ENCODE measurements around the gene C17orf75.
A peak's percentile ranks its signal among the peaks of the same experiment; 100 is the strongest.
"Not testable (repeated sequence)": the region's sequence is repeated elsewhere in the genome, so short reads cannot be mapped to it uniquely, and the experiment has no call there.

C17orf75 gene

DNA sequence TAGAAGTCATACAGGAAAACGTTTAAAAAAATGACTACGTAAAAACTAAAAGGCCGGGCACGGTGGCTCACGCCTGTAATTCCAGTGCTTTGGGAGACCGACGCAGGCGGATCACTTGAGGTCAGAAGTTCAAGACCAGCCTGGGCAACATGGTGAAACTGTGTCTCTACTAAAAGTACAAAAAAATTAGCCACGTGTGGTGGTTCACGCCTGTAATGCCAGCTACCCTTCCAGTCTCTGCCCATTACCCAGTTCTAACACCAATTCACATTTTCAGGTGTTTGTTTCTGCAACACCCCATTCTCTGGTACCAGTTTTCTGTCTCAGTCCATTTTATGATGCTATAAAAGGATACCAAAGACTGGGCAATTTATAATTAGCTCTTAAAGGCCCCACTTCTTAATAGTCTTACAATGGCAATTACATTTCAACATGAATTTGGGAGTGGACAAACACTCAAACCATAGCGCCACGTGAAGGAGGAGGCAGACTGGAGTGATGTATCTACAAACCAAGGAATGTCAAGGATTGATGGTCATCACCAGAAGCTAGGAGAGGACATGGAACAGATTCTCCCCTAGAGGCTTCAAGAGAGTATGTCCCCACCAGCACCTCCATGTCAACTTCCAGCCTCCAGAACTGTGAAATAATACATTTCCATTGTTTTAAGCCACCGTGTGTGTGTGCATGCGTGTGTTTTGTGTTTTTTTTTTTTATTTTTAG lies 791 bp upstream of the C17orf75 start:
- DNase-seq = no peak

DNA sequence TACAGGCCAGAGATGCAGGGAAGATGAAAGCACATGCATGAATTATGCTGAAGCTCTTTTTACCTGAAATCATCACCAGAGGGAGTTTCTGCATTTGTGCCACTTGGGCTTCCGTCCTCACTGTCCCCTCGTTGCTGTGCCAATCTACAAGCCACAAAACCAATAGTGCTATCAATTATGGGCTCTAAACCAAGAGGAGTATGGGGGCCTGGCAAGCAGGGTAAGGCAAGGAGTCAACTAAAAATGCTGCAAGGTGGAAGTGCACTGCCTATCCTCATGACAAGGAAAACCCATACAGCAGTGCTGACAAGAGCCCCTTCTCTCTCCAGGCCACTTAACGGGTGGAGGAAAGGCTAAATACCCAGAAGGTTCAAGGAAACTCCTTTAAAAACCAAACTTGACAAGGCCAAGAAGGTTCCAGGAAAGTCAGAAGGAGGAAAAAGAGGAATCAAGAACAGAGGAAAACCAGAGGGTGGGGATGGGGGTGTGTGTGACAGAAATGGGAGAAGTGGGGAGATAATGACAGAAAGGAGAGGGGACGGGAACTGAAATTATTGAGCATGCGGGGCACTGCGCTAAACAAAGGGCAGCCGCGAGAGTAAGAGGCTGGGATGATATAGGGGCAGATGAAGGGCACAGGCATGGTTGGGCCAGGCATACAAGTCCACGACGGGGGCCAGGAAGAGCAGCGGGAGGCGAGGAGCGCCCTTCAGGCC lies 674 bp downstream of the C17orf75 start:
- no peak for DNase-seq

DNA sequence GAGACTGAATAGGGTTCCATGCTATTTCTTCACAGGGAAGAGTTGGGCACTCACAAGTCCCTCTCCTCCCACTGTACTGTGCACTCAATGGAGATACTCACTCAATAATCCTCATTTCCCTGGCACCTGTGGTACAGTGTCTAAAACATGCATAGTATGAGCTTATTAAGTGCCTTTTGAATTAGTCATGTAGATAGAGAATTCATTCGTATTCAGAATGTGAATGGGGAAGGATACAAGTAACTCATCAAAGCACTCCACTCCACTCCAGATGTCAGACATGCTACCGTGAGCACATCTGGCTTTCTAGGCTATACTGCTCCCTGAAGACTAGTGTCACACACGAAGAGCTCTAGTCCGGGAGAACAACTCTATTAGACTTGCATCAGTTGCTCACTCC lies 6.3 kb downstream of the C17orf75 start:
- DNase-seq = no peak

DNA sequence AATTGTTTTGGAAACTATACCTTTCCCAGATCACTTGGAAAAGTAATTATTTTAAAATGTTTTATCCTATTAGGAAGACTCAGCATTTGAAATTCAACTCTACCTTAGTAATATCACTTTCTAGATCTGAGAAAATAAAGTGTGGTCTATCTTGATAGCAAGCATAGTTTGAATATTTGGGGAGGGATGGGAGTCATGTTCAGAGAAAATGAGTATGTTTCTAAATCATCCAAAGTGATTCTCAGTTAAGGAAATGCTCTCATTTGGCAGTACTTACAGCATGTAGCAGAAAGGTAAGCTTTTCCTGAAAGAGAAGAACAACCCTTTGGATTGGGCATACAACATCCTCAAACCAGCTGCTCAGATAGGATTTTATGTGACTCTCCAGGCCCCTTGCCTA lies 6.9 kb downstream of the C17orf75 start:
- DNase-seq = no peak

DNA sequence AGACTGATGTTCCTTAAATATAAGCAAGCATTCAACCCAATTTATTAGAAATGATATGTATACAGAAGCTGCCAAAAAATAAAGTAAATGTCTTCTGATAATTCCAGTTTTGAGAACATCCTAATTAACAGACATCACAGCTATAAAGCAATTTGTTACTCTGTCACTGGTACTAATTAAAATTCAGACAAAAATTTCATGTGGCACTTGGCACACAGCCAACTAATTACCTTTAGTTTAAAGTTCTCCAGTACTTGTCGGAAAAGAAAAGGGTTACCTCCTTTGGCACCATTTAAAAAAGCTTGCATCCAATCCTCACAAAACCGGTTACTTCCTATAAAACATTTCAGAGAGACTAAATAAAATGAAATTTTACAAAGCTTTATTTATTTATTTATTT lies 8.8 kb downstream of the C17orf75 start:
- DNase-seq = no peak

DNA sequence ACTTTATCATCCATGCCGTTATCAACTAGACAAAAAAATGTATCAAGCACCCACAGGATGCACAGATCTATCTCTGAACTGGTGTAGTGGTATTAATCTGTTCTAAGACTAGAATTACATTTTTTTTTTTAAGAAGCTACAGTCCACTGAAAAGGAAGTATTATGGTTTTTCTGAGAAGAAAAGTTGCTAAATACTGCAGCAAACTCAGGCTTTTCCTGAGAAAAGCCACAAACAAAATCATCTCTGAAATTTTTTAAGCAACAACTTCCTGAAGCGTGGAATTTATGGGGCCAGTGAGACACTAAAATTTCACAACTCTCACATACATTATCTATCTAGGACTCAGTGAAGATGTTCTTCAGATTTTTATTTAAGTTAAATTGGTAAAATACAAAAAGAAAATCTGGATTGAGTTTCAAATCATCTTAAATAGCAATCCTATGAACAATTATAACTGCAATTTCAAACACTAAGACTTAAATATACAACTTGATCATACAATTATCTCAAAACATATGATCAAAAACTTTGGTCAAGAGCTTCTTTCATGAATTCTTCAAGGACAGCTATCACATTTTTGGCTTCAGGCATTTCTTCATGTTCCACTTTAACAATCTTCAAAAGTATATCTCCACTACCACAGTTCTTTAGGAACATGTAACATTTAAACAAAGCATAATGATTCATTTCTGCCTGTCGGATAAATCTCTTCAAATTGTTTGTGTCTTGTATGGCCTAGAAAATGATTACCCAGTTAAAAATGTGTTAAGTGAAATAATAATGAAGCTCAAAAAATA lies 10.5 kb downstream of the C17orf75 start:
- DNase-seq = no peak

DNA sequence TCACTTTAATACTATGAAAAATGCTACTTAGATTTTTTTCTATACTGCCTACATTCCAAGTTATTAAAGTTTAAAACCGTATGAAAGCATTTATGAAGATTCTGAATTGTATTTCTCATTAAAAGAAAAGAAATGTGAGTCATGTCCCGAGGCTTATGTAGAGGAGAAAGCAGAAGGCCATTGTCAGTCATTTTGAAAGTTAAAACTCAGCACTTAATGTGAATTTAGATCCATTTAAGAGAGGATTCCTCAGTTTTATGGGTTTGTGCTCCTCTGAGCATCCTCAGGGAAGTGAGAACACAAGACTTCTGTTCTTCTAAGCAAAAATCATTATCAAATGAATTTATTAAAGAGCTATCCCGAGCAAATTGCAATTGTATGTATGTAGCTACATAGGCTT lies 11.8 kb downstream of the C17orf75 start:
- no peak for DNase-seq

DNA sequence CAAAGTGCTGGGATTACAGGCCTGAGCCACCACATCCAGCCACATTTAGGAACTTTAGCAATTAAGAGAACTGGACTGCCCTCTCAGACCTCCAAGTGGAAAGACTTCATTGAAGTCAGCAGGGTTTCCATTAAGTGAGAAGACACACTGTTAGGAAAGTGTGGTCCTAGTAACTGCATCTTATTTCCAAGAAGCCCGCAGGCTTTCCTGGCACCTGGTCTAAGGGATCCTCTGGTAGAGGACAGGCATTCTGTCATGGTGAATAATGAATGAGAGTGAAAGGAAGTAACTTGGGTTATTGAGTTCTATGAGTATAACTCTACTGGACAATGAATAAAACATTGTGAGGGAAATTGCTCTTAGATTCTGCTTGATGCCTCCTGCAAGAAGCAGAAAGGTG lies 14.1 kb downstream of the C17orf75 start:
- no peak for DNase-seq

DNA sequence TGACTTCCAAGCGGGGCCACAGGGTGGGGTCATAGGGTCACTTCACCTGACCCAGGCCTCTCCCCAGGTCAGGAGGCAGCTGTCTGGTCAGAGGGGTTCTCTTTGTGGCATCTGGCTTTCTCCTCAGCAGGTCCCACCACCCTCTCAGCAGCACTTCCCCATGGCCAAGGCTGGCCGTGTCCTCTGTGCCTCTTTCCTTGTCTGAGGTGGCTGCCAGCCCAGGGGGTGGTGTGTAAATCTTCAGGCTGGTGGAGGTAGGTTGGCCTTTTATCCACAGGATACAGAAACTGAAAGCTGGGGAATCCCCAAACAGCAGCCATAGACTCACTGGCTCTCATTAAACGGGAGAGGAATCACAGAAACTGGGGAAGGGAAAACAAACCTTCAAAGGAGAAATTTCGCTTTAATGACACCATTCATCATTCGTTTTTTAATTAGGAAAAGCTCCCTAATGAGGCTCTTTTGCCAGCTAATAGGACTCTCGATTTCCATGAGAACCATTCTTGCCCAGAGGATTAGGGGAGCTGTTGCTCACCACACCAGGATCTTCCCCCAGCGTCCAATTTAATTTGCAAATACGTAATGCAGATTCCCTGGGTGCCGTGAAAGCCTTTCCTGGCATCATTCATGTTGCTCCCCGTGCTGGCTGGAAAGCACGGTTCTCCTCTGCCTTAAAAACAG lies 18.0 kb downstream of the C17orf75 start:
- DNase-seq = no peak

DNA sequence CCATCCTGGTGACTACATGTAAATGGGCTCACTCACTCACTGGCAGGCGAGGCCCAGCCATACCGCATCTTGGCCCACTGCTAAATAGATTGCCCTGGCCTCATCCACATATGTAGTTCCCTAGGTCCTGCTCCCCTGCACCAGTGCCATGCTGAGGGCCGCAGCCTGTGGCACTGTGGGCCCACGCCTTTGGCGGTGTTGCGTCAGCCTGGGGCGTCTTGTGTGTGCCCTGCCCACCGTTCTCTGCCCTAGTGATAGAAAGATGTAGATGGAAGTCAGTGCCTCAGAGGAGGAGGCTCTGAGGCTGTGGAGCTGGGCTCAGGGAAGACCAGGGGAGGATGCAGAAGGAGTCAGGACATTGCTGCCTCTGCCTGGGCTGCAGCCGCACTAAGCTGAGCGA lies 18.9 kb downstream of the C17orf75 start:
- DNase-seq = no peak

DNA sequence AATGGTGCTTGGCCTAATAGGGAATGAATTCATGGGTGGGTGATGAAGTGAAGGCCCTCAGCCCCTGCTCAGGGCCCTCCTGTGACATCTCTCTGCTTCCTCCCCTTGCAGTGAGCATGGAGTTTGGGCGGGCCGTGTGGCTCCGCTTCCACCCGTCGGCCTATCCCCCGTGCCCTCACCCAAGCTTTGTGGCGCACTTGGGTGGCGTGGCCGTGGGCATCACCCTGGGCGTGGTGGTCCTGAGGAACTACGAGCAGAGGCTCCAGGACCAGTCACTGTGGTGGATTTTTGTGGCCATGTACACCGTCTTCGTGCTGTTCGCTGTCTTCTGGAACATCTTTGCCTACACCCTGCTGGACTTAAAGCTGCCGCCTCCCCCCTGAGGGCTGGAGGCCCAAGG lies 21.1 kb downstream of the C17orf75 start:
- no peak for DNase-seq

DNA sequence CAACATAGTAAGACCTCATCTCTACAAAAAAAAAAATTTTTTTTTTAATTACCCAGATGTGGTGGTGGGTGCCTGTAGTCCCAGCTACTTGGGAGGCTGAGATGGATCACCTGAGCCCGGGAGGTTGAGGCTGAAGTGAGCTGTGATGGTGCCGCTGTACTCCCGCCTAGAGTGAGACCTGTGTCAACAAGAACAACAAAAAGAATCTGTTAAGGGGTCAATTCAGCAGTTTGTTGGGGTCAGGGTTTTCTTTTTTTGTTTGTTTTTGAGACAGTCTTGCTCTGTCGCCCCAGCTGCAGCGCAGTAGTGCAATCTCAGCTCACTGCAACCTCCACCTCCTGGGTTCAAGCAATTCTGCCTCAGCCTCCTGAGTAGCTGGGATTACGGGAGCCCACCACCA lies 21.9 kb downstream of the C17orf75 start:
- not testable (repeated sequence) for DNase-seq

DNA sequence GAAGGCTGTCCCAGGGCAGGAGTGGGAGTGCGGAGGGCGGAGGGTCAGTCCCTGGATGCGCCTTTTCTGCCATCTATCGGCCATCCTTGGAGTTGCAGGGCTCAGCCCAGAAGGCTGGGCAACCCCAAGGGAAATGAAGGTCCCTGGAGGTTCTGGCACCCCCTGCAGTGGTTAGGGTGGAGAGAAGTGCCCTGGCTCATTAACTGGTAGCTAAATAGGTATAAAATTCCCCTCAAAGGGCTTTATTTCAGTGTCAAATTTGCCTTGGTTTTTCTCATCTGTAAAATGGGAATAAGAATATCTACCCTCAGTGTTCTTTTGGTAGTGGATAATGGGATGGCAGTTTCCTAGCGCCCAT lies 22.4 kb downstream of the C17orf75 start:
- peak; percentile 7 for DNase-seq

DNA sequence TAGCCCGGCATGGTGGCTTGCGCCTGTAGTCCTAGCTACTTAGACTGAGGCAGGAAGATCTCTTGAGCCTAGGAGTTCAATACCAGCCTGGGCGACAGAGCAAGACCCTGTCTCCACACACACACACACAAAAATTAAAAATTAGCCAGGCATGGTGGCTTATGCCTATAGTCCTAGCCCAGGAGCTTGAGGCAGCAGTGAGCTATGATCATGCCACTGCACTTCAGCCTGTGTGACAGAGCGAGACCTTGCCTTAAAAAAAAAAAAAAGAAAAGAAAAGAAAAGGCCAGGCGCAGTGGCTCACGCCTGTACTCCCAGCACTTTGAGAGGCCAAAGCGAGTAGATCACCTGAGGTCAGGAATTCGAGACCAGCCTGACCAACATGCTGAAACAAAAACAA lies 23.9 kb downstream of the C17orf75 start:
- DNase-seq = no peak

DNA sequence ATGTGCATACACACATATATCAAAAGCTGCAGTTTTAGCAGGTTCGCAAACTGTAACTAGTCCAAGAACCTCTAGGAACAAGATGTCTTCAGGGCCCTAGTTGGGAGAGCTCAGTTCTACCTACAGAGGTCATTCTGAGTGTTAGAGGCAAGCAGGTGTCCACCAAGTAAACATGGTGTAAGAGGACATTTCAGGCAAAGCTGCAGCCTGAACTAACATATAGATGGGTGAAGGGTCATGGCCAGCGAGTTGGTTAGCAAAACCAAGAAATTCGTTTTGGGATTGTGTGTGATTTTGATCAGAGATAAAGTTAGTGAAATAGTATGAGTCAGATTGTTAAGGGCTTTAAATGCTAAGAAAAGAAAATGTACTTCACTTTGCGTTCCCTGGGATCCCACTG lies 24.6 kb downstream of the C17orf75 start:
- DNase-seq = no peak

DNA sequence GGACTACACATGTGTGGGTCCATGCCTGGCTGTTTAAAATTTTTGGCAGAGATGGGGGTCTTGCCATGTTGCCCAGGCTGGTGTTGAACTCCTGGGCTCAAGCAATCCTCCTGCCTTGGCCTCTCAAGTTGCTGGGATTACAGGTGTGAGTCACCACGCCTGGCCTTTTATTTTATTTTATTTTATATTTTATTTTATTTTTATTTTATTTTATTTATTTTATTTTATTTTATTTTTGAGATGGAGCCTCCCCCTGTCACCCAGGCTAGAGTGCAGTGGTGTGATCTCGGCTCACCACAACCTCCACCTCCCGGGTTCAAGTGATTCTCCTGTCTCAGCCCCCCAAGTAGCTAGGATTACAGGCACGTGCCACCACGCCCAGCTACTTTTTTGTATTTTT lies 25.3 kb downstream of the C17orf75 start:
- not testable (repeated sequence) for DNase-seq

DNA sequence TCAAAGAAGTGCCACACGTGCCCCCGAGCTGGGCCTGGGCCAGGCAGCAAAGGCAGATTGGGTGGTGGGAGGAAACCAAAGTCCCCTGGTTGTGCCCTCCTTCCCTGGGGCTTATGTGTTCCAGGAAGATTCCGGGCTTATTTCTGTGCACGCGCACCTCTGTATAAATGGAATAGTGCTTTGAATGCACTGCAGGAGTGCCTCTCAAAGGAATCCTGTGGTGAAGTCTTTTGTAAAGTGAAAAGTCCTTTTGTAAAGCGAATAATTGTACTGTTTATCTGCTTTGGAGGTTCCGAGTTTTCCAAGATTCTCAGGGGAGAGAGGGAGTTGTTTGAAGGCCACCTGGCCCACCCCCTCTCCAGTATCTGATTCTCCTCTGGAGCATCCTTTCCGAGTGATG lies 26.8 kb downstream of the C17orf75 start:
- DNase-seq = no peak

DNA sequence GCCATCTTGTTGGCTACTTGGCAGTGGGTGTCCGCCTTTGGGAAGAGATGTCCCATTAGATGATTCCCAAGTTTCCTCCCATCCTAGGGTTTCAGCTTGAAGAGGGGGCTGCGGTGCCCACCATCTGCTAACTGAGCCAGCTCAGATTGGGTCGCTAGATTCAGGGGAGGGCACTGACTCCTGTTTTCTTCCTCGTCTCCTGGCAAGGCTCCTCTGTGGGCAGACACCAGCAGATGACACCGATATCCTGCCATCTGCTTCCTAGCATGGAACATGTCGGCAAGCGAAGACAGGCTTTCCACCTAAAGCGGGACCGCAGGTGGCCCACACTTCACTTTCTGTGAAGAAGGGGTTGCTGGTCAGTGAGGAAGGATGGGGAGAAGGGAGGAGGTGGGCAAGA lies 27.3 kb downstream of the C17orf75 start:
- no peak for DNase-seq

DNA sequence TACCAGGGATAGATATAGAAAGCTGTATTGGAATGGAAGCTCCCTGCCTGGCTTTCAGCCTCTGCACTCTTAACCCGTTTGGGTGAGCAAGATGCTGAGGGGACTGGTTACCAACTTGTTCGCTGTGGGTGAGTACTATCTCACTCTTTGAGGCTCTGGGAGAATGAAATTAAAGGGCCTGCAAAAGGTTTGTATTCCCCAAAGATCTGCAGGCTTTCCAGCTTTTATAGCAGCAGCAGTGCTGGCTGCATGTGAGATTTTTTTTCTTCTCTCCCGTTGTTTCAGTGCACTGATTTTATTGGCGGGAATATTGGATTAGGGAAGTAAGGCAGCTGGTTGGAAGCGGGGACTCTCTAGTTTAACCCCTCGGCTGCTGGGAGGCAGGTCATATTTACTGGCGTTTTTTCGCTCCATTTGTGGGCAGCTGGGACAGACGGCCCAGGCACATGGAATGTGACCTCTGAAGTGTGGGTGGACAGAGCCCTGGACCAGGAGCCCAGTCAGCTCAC lies 30.9 kb downstream of the C17orf75 start:
- no peak for DNase-seq

DNA sequence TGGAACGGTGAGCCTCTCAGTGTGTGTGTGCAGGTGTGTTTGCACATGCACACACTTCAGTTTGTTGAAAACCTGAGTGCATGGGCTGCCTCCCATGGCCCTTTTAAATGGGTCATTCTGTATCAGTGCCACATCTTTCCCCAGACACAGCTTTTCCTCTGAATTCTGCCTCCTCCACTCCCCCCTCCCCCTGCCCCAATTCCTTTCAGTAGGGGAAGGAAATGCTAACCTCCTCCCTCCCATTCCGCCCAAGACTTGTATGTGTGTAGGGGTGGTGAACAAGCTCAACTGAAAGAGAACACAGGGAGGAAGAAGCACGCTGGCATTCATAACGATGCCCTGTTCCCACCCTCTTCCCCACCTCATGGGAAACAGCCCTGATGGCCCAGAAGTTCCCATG lies 34.3 kb downstream of the C17orf75 start:
- no peak for DNase-seq

DNA sequence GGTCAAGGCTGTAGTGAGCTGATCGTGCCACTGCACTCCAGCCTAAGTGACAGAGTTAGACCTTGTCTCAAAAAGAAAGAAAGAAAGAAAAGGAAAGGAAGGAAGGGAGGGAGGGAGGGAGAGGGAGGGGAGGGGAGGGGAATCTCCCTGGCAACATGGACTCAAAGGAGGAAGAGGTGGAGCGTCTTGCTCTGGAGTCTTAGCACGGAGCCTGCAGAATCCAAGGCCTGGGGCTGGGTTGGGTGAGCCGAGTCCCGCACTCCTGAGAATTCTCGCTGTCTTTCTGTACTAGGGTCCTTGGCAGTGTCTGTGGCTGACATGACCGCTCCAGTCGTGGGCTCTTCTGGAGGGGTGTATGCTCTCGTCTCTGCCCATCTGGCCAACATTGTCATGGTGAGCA lies 36.9 kb downstream of the C17orf75 start:
- no peak for DNase-seq

DNA sequence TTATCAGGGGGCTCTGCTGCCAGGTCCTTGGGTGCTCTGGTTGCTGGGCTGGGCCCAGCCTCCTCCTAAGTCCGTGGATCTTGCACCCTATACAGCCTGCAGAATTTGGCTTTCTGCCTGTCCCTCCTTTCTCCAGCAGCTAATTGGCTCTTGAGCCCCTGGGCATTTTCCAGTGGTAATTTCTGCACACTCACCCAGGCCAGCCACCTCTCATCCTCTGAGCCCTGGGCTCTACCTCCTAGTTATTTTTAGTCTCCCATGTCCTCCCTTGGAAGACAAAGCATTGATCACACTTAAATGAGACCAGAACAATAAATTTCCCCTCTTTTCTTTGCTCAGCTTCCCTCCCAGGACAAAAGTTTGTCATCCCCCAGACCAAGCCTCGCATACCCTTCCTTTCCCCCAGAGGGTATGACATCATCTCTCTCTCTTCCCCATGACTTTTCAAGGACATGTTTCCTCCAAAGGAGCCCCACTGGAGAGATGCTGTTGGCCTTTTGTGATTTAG lies 38.1 kb downstream of the C17orf75 start:
- no peak for DNase-seq
